SIG-M5 treated with dmso at 0.1 percent for 504 hours (cell line): Measurements from ENCODE around the gene MAST1.
"Not testable (repeated sequence)": the region's sequence is repeated elsewhere in the genome, so short reads cannot be mapped to it uniquely, and the experiment has no call there.

Source experiments
- DNase-seq: peaks from one replicate; lab custom pipeline; 2025; ENCODE audit not compliant: unreplicated experiment; lab: John Stamatoyannopoulos, UW

MAST1 gene

DNA sequence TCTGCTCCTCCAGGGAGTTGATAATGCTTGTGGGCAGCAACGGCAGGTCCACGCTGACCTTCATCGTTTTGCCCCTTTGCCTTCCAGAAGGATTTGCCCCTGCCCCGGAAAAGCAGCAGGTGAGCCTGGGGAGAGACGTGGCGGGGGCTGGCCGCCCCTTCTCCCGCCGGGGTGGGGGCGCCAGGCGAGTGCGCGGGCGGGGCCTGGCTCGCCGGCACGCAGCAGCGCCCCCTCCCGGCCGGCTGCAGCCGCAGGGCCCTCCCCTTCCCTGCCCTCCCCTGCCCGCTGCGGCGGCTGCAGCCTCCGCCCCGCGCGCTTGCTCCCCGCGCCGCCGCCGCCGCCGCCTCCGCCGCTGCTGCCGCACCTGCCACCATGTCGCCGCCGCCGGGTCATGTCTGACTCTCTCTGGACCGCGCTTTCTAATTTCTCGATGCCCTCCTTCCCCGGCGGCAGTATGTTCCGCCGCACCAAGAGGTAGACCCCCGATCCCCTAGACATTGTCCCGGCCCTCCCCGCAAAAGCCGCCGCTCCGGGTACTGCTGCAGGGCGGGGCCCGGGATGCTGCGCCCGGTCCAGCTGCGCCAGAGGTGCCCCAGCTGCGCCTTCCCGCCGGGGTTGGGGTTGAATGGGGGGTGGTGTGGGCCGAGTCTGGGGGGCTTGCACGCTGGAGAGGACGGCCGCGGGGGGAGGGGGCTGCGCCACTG is at the start of gene MAST1:
Gene MAST1, plus strand, starts transcription at position 334 of the 704 bp plus-strand sequence. Its CDS starts 58 bp downstream, at position 392.
- DNase-seq = peak; percentile 52

DNA sequence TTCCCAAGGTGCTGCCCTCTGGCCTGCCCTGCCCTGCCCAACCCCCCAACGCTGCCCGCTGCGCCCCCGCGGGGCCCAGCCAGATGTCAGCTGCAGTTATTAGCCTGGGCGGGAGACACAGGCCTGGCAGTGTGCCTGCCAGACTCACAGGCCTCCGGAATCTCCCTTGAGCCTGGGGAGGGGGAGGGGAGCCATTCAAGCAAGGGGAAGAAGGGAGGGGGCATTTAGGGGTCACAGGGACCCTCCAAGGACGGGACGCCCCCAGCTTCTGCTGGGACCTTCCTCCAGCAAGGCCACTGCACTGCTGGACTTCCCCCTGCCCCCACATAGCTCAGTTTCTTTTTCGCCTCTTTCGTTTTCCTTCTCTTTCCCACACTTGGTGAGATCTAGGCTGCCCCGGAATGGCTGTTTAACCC is 49.6 kb upstream of the MAST1 start:
- peak; percentile 23 for DNase-seq

DNA sequence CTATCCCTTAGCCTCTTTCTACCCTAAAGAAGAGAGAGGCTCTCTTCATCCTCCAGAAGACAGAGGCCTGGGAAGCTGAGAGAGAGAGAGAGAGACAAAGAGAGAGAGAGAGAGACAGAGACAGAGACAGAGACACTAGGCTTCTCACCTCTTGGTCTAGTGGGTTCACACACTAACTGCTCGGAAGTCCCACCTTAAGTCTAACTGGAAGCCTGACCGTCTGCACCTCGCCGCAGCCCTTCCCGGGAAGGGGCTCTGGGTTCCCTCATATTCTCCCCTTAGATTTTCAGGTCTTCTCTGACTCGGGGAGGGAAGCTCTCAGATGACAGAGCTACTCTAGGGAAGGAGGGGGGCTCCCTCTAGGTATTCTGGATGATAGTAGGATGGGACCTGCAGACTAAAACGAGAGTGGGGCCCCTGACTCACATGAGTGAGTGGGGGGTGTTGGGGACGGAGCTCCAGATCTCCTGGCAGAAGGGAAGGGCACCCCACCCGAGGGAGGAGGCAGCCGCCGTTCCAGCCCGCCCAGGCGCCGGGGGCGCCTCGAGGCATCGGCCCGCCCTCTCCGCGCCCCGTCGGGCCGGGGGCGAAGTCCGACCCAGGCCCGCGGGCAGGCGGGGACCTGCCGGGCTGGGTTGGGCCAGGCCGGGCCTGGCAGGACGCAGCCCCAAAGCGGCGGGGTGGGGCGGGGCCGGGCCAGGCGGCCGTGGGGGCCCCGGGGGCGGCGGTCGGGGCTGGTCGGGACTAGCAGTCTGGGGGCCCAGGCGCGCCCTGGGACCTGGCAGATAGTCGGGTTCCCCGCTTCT is 49.0 kb upstream of the MAST1 start:
- DNase-seq = peak; percentile 52

DNA sequence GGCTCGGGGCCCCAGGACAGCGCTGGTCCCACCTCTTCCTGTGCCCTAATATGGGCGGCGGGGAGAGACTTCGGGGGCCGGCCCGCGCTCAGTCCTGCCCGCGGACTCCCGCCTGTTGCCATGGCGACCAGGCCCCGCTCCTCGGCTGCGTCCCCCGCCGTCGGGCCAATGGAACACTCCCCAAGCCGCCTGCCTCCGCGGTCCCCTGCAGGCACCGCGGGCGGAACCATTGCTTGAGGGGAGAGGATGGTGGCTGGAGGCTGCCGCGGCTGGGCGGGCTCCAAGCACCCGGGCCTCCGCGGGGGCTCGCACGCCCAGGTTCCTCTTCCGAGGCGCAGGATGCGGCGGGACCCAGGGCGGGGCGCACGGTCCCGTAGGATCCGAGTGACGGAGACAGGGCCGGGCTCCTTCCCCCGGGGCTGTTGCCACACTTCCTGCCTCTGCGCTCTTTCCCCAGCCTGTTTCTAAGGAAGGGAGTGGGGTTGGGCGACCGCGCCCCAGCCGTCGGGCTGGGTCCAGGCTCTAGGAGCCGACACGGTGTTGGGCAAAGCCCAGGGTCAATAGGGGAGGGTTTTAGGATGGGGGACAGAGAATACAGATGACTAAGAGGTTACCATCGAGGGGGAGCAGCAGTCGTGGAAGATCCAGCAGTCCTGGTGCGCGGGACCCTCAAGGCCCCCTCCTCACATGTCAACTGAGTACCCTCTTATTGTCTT is 48.3 kb upstream of the MAST1 start:
- DNase-seq = peak; percentile 100

DNA sequence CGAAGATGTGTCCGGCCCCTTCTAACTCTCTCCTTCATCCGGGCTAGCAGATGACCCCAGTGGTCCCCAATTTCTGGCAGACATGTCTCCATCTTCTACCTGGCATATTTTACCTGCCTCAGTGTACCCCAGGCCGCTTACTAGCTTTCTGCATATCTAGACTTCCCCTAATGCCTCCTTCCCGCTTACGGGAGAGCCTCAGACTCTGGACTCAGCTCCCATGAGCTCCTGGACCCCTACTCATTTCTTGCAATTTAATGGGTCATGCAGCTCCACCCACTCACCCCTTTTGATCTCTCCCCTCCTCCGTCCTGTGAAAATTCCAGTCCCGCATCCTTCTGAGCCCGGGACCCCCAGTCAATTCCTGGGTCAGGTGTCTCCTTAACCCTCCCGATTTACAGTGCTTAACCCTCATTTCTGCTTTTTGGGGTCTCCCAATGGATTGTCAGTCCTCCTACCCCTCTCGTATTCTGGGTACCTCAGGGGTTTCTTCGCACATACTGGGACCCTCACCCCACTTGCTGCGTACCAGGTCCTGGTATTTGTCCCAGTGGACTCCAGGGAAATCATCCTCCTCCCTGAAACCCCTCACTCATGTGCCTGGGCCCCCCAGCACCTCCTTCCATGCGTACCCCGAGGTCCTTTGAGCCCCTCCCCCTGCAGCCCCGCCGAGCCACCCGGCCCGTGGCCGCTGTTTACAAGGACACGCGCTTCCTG is 47.5 kb upstream of the MAST1 start:
- no peak for DNase-seq

DNA sequence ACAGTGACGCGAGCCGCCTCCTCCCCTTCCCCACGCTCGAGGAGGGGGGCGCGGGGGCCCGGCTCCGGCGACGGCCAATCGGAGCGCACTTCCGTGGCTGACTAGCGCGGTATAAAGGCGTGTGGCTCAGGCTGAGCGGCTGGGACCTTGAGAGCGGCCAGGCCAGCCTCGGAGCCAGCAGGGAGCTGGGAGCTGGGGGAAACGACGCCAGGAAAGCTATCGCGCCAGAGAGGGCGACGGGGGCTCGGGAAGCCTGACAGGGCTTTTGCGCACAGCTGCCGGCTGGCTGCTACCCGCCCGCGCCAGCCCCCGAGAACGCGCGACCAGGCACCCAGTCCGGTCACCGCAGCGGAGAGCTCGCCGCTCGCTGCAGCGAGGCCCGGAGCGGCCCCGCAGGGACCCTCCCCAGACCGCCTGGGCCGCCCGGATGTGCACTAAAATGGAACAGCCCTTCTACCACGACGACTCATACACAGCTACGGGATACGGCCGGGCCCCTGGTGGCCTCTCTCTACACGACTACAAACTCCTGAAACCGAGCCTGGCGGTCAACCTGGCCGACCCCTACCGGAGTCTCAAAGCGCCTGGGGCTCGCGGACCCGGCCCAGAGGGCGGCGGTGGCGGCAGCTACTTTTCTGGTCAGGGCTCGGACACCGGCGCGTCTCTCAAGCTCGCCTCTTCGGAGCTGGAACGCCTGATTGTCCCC is 46.8 kb upstream of the MAST1 start, which contains the start of gene JUNB:
Gene JUNB, plus strand, starts transcription at position 142 of the 706 bp plus-strand sequence. Its CDS starts 286 bp downstream, at position 428.
- peak; percentile 92 for DNase-seq

DNA sequence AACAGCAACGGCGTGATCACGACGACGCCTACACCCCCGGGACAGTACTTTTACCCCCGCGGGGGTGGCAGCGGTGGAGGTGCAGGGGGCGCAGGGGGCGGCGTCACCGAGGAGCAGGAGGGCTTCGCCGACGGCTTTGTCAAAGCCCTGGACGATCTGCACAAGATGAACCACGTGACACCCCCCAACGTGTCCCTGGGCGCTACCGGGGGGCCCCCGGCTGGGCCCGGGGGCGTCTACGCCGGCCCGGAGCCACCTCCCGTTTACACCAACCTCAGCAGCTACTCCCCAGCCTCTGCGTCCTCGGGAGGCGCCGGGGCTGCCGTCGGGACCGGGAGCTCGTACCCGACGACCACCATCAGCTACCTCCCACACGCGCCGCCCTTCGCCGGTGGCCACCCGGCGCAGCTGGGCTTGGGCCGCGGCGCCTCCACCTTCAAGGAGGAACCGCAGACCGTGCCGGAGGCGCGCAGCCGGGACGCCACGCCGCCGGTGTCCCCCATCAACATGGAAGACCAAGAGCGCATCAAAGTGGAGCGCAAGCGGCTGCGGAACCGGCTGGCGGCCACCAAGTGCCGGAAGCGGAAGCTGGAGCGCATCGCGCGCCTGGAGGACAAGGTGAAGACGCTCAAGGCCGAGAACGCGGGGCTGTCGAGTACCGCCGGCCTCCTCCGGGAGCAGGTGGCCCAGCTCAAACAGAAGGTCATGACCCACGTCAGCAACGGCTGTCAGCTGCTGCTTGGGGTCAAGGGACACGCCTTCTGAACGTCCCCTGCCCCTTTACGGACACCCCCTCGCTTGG is 46.1 kb upstream of the MAST1 start:
- peak; percentile 67 for DNase-seq

DNA sequence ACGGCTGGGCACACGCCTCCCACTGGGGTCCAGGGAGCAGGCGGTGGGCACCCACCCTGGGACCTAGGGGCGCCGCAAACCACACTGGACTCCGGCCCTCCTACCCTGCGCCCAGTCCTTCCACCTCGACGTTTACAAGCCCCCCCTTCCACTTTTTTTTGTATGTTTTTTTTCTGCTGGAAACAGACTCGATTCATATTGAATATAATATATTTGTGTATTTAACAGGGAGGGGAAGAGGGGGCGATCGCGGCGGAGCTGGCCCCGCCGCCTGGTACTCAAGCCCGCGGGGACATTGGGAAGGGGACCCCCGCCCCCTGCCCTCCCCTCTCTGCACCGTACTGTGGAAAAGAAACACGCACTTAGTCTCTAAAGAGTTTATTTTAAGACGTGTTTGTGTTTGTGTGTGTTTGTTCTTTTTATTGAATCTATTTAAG is 45.4 kb upstream of the MAST1 start:
- DNase-seq = no peak

DNA sequence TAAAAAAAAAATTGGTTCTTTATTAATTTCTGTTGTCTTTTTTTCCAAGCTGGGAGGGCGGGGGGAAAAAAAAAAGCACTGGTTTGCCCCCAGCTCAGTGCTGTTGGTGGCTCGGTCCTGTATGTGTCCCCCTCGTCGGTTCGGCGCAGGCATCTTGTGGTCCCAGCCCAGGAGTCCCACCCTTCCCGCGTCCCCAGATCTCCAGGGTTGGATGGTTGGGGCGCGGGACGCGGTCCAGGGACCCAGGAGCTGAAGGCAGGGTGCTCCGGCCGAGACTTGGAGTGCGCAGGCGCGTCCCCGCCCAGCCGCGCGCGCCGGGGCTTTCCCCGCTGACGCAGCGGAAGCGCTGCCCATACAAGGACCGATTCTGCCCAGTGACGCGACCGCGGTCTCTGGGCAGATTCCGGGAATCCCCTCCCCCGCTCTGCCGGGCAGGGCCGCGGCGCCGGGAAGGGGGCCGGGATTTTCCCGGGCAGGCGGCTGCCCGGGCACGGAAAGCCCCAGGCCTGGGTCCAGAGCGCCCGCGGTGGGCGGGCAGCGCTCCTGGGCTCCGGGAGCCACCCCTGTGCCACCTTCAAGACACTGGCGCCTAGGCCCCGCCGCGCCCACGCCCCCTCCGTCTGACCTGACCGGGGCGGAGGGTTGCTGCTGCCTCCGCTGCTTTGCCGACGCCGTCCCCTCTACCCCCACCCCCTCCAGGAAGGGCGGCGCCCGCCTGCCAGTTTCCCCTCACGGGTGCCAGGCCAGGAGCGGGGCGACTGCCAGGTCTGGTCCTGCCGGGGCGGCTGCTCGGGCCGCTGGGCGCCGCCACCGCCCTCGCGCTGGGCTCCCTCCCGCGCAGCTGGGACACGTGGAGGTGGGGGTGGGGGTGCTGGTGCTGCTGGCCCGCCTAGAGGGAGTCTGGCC is 44.8 kb upstream of the MAST1 start:
- DNase-seq = peak; percentile 73

DNA sequence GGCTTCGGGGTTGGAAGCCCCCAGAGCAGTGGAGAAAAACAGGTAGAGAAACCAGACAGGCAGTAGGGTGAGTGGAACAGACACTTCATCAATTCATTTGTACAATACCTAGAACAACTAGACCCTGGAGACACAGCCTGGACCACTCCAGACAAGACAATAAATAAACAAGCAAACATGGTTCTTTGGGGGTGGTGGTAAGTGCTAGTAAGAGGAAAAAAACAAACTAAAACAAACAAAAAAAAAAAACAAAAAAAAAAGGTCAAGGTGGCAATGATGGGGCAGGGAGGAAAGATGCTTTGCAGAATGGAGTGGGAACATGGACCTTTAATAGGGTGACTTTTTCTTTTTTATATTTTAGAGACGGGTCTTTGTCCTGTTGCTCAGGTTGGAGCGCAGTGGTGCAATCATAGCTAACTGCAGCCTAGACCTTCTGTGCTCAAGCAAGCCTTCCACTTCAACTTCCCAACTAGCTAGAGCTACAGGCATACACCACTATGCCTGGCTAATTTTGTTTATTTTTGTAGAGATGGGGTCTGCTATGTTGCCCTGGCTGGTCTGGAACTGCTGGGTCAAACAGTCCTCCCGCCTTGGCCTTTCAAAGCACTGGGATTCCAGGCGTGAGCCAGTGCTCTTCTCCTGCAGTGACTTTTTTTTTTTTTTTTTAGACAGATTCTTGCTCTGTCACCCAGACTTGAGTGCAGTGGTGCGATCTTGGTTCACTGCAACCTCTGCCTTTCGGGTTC is 43.9 kb upstream of the MAST1 start:
- peak; percentile 59 for DNase-seq

DNA sequence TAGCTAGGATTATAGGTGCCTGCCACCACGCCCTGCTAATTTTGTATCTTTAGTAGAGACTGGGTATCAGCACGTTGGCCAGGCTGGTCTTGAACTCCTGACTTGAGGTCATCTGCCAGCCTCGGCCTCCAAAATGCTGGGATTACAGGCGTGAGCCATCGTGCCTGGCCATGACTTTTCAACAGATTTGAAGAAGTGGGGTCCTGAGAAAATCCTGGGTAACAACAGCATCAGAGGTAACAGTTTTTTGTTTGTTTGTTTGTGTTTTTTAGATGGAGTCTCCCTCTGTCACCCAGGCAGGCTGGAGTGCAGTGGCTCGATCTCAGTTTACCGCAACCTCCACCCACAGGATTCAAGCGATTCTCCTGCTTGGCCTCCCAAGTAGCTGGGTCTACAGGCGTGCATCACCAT is 43.3 kb upstream of the MAST1 start:
- DNase-seq = no peak

DNA sequence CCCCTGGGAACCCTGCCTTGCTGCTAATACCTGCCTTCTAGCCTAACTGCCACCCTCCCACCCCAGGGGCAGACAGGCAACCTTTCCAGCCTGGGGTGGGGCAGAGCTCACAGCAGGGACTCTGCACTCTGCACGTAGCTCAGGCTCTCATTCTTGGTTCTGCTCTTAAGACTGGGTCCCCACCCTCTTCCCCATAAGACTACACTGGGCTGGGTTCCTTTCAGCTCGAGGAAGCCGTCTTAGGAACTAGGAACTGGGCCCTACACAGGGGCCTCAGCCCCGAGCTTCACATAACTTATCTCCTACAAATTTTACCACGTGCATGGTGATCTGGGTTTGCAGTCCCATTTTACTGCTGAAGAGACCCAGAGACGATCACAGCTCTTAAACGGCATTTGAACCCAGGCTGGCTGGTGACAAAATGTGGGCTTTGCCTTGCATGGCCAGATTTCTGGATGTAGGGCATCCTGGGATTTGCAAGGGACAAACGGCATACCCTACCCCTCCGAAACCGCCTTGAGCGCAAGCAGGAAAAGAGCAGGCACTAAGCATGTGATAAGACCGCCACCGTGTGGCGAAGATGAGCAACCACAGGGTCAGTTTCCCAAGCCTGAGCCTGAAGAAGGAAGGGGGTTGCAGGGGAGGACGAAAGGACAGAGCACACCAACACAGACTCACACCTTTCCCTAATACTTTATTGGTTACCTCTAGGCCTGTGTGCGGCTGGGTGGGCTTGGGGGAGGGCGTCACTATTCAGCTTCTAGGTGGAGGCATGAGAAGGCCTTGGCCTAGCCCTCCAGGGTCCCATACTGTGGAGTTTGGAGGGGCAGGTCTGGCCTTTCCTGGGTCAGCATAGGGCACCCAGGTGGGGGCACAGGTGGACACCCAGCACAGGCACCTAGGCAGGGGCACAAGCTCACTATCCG is 41.9 kb upstream of the MAST1 start:
- peak; percentile 84 for DNase-seq

DNA sequence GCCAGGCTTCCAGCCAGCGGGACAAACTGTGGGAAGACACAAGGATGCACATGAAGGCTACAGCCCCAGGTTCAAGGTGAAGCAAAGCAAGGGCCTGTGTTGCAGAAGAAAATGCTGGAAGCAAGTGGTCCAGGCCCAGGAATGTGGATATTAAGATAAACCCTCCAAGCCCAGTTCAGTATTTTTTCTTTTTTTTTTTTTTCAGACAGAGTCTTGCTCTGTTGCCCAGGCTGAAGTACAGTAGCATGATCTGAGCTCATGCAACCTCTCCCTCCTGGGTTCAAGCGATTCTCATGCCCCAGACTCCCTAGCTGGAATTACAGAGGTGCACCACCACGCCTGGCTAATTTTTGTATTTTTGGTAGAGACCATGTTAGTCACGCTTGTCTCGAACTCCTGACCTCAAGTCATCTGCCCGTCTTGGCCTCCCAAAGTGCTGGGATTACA is 41.2 kb upstream of the MAST1 start:
- no peak for DNase-seq

DNA sequence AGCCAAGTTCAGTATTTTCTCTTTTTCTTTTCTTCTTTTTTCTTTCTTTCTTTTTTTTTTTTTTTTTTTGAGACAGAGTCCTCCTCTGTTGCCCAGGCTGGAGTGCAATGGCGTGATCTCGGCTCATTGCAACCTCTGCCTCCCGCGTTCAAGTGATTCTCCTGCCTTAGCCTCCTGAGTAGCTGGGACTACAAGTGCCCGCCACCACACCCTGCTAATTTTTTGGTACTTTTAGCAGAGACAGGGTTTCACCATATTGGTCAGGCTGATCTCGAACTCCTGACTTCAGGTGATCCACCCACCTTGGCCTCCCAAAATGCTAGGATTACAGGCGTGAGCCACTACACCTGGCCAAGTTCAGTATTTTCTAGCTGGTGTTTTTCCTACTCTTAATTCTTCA is 40.7 kb upstream of the MAST1 start:
- not testable (repeated sequence) for DNase-seq

DNA sequence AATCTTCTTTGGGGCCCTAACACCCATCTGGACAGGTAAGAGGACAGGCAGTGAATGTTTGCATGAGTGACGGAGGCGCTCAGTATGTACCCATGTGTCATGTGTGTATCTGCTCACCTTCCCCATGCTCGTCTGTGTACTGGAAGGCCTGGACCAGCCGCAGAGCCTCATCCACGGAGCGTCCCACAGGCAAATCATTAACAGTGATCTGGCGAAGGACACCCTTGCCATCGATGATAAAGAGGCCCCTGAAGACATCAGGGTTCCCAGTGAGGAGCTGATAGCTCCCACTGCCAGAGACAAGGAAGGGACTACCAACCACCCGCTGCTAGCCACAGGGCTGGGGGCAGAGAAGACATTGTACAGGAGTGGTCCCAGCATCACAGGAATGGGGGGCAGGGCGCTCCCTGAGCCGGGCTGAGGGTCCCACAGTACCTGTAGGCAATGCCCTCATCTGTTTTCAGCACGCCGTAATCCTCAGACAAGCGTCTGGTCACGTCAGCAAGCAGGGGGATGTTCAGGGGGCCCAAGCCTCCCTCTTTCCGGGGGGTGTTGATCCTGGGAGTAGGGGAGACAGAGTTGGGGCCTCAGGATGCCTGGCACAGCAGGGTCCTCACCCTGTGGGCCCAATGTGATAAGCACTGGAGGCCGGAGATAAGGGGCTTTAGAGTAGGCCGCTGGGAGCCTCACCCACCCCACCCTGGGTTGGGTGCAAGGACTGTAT is 38.4 kb upstream of the MAST1 start:
- DNase-seq = no peak

DNA sequence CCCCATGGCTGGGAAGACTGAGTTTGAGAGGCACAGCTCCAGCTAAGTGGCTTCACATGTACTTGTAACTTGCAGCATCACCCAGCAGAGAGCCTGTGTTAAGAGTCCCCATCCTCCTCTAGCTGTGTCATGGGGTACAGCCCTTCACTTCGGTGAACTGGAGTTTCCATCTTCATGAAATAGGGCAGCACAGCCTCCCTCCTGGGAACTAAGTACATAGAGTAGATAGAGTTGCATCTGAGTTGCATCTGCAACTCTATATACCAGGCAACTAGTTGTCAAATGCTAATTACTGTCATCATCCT is 37.9 kb upstream of the MAST1 start:
- DNase-seq = no peak
